IMR-90 (cell line): ENCODE data around the gene VPS33A. TPM values are rescaled to one million over a fixed set of nuclear protein-coding genes. Genes with fewer than 3 reads are reported as not detected.

Source experiments
- ATAC-seq: fragments of 200-7000 bp; cut with Tn5 transposase; 2 replicates; pipeline ENCODE4 v1.9.1; 2020; ENCODE audit warnings: low read depth, mild to moderate bottlenecking, moderate library complexity
- BruUV-seq: library from RNA; stranded (reverse); fragments of 400-500 nt; replicated peaks from 2 replicates; lab custom pipeline; 2021; lab: Mats Ljungman, UMichigan
- CTCF ChIA-PET: fragments of 300-600 bp; formaldehyde crosslinking; extraction: SDS; loops from one replicate; lab custom pipeline; 2021; ENCODE audit warnings: antibody characterized with exemption; lab: Yijun Ruan, JAX
- POLR2A ChIA-PET: fragments of 300-600 bp; sonication (Branson Sonifier 250); formaldehyde crosslinking; loops from one replicate; lab custom pipeline; 2022; ENCODE audit warnings: antibody characterized with exemption; ENCODE audit not compliant: unreplicated experiment; lab: Charles Lee
- DNase-seq: peaks from one replicate; pipeline ENCODE4 v3.0.0; 2013
- H2AFZ ChIP-seq: replicated peaks from 2 replicates; pipeline ENCODE3; 2013; ENCODE audit warnings: low read length, mild to moderate bottlenecking; ENCODE audit not compliant: poor library complexity
- H2AK5ac ChIP-seq: 2 replicates; pipeline ENCODE4 v1.6.1; 2013; ENCODE audit warnings: low read depth, low read length, inconsistent platforms
- H2AK9ac ChIP-seq: replicated peaks from 2 replicates; pipeline ENCODE3; 2013; ENCODE audit warnings: mild to moderate bottlenecking, low read depth, low read length, moderate library complexity; ENCODE audit not compliant: poor library complexity
- H2BK120ac ChIP-seq: 2 replicates; pipeline ENCODE4 v1.6.1; 2013; ENCODE audit warnings: low read depth, low read length, inconsistent platforms
- H2BK15ac ChIP-seq: 3 replicates; pipeline ENCODE4 v1.6.1; 2013; ENCODE audit warnings: low read depth, low read length, inconsistent platforms
- H2BK20ac ChIP-seq: 2 replicates; pipeline ENCODE4 v1.6.1; 2013; ENCODE audit warnings: low read depth, mild to moderate bottlenecking, inconsistent platforms, low read length, moderate library complexity
- H2BK5ac ChIP-seq: 2 replicates; pipeline ENCODE4 v1.6.1; 2013; ENCODE audit warnings: mild to moderate bottlenecking, low read depth, low read length, inconsistent platforms; ENCODE audit not compliant: poor library complexity, severe bottlenecking
- H3K14ac ChIP-seq: replicated peaks from 2 replicates; pipeline ENCODE4 v1.6.1; 2013; ENCODE audit warnings: low read depth, low read length, inconsistent platforms
- H3K18ac ChIP-seq: 2 replicates; pipeline ENCODE4 v1.6.1; 2013; ENCODE audit warnings: low read depth, low read length, control low read depth
- H3K23ac ChIP-seq: 2 replicates; pipeline ENCODE4 v1.6.1; 2013; ENCODE audit warnings: low read depth, low read length, inconsistent platforms
- H3K27ac ChIP-seq: 2 replicates; pipeline ENCODE4 v1.5.1; 2013; ENCODE audit warnings: mild to moderate bottlenecking, control low read depth, low read length; ENCODE audit not compliant: insufficient read depth
- H3K27me3 ChIP-seq: 2 replicates; pipeline ENCODE4 v1.6.1; 2013; ENCODE audit warnings: low read length; ENCODE audit not compliant: control insufficient read depth, insufficient read depth
- H3K36me3 ChIP-seq: 2 replicates; pipeline ENCODE4 v1.6.1; 2013; ENCODE audit warnings: low read length, mixed read lengths; ENCODE audit not compliant: control insufficient read depth, insufficient read depth
- H3K4ac ChIP-seq: 2 replicates; pipeline ENCODE4 v1.6.1; 2013; ENCODE audit warnings: low read depth, low read length, inconsistent platforms
- H3K4me1 ChIP-seq: 2 replicates; pipeline ENCODE4 v1.6.1; 2013; ENCODE audit warnings: low read length, mixed read lengths; ENCODE audit not compliant: control insufficient read depth, insufficient read depth
- H3K4me2 ChIP-seq: 2 replicates; pipeline ENCODE4 v1.6.1; 2013; ENCODE audit warnings: low read depth, mild to moderate bottlenecking, control low read depth, low read length, moderate library complexity
- H3K4me3 ChIP-seq: 2 replicates; pipeline ENCODE4 v1.5.1; 2013; ENCODE audit warnings: low read depth, mild to moderate bottlenecking, control low read depth, low read length, moderate library complexity; ENCODE audit not compliant: insufficient read depth
- H3K56ac ChIP-seq: 2 replicates; pipeline ENCODE4 v1.6.1; 2013; ENCODE audit warnings: low read length, inconsistent platforms; ENCODE audit not compliant: insufficient read depth; ENCODE audit errors: extremely low read depth
- H3K79me1 ChIP-seq, 2 experiments: 2 replicates each; pipeline ENCODE4 v1.6.1; 2013; ENCODE audit warnings: low read length in 2 of 2, inconsistent platforms in 1 of 2, low read depth in 1 of 2
- H3K9ac ChIP-seq: 2 replicates; pipeline ENCODE4 v1.6.1; 2013; ENCODE audit warnings: low read depth, low read length, control low read depth
- H3K9me1 ChIP-seq: 2 replicates; pipeline ENCODE4 v1.6.1; 2013; ENCODE audit warnings: low read length, inconsistent platforms; ENCODE audit not compliant: insufficient read depth
- H3K9me3 ChIP-seq: 2 replicates; pipeline ENCODE4 v1.6.1; 2013; ENCODE audit warnings: low read length; ENCODE audit not compliant: control insufficient read depth, insufficient read depth
- H4K20me1 ChIP-seq: 2 replicates; pipeline ENCODE4 v1.6.1; 2013; ENCODE audit warnings: low read length, inconsistent platforms; ENCODE audit not compliant: insufficient read depth
- H4K5ac ChIP-seq: 2 replicates; pipeline ENCODE4 v1.6.1; 2013; ENCODE audit warnings: mild to moderate bottlenecking, low read depth, low read length, control low read depth
- H4K8ac ChIP-seq, 2 experiments: 2 replicates each; pipeline ENCODE4 v1.6.1; 2013; ENCODE audit warnings: low read depth in 2 of 2, low read length in 2 of 2, control low read depth in 1 of 2, inconsistent platforms in 1 of 2
- H4K91ac ChIP-seq: 2 replicates; pipeline ENCODE4 v1.6.1; 2013; ENCODE audit warnings: low read depth, low read length, inconsistent platforms; ENCODE audit not compliant: insufficient read depth
- CEBPB ChIP-seq: IDR thresholded peaks from 2 replicates; pipeline ENCODE4 v1.6.1; 2012; ENCODE audit warnings: low read depth, low read length, improper control_type of control experiment
- CHD1 ChIP-seq: IDR thresholded peaks from 2 replicates; pipeline ENCODE4 v1.6.1; 2012; ENCODE audit warnings: low read depth, low read length, improper control_type of control experiment
- RCOR1 ChIP-seq: IDR thresholded peaks from 2 replicates; pipeline ENCODE4 v1.6.1; 2012; ENCODE audit warnings: mild to moderate bottlenecking, low read length, improper control_type of control experiment; ENCODE audit not compliant: insufficient replicate concordance
- WGBS, 2 experiments: methylation state at CpG; one replicate each; pipeline versions ENCODE4 v1.1.5 to v1.1.7; 2013; ENCODE audit warnings: missing lambda C conversion rate in 2 of 2; ENCODE audit not compliant: insufficient read length in 1 of 2; ENCODE audit errors: extremely low coverage in 2 of 2; 5-methylcytosine and 5-hydroxymethylcytosine counted together
- dilution Hi-C: fragments of 300-500 bp; cut with HindIII; formaldehyde crosslinking; loops from one replicate; pipeline ENCODE4 v1.14.3; 2018; ENCODE audit warnings: low sequenced_read_pairs; ENCODE audit not compliant: unreplicated experiment
- in situ Hi-C: fragments of 300-500 bp; cut with MboI; formaldehyde crosslinking; loops from 3 replicates; pipeline ENCODE4 v1.14.3; 2019; ENCODE audit warnings: low sequenced_read_pairs, inconsistent platforms, mixed read lengths
- intact Hi-C: fragments of 100-400 bp; cut with micrococcal nuclease; formaldehyde crosslinking; loops from 2 replicates; pipeline ENCODE4 v1.10.0; 2022
- polyA plus RNA-seq, 3 experiments: library from polyadenylated mRNA; depleted of rRNA; stranded (reverse); fragments of >200 nt; gene quantifications; 2 replicates each; pipeline ENCODE4 v1.2.3, GENCODE V29; 2012; ENCODE audit warnings: low replicate concordance in 1 of 3
- total RNA-seq: library from RNA; depleted of rRNA; stranded (reverse); fragments of >200 nt; gene quantifications from 2 replicates; pipeline ENCODE4 v1.2.3, GENCODE V29; 2012

The VPS33A gene
- total and polyA plus RNA-seq, 2 of the 4 experiments (the other 2 are of a cell fraction), result 14.0 to 20.3 TPM

- TF ChIP-seq RCOR1 (peak; percentile 86), CEBPB (no peak)
Observed at GRCh38 chr12:122266230-122266901, at the start of gene VPS33A (continued).

DNA sequence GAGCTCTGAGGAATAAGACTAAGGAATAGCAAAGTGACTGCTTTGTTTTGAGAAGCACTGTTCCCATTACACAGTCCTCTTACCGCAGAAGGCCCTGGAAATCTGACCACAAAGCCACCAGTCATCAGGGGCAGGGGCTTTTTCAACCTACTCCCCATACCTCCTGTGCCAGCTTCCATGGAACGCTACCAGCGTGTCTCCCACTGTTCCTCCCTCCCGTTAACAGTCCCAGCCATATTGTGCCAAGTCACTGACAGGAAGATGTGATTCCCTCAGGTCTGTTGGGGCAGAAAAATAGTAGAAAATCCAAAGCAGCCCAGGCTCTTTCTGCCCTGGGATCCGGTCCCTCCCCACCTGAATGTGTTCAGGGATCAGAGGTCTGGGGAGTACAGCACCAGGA, 46.6 kb upstream of the VPS33A start:
- dilution Hi-C loops, result no loop called here
- Histone ChIP-seq H4K20me1 (no peaks in the 10 kb centered on the region), H3K4me3 (no peak overlapping the region), H3K9me3 (no peaks in the 10 kb centered on the region), H3K18ac (no peak overlapping the region), H2BK5ac (no peak overlapping the region), H2AK9ac (no peak overlapping the region), H2AK5ac (no peak overlapping the region), H2BK120ac (no peak overlapping the region), H3K4me2 (no peak overlapping the region), H2AFZ (no peak overlapping the region), H3K79me1 (peaks cover 10 to 34% of the 10 kb centered on the region in 2 experiments; a peak in 3 of 4 replicates), H3K4me1 (peaks cover 11% of the 10 kb centered on the region), H3K14ac (no peak overlapping the region), H3K36me3 (peaks cover 30% of the 10 kb centered on the region), H3K4ac (no peak overlapping the region), H3K27me3 (no peaks in the 10 kb centered on the region), H3K56ac (no peak overlapping the region), H4K91ac (no peak overlapping the region), H2BK20ac (no peak overlapping the region), H3K9me1 (peaks cover 15% of the 10 kb centered on the region), H2BK15ac (no peak overlapping the region), H3K9ac (no peak overlapping the region), H4K5ac (no peak overlapping the region), H3K23ac (no peak overlapping the region), H3K27ac (no peak overlapping the region), H4K8ac (no peak overlapping the region)
- DNase-seq (no peak), ATAC-seq (no peak)
- in situ Hi-C loops, result no loop called here
- intact Hi-C loops, result no loop called here
- WGBS, 2 experiments, result 87% methylated on average over 3 of the region's 5 CpGs; no CpG with 5 or more reads in 1 of the 2 experiments
- CTCF ChIA-PET, result no interaction called here
- no TSS peak for BruUV-seq
- TF ChIP-seq CHD1, result no peak
- POLR2A ChIA-PET, result no interaction called here
